SKM-1 (cell line): ENCODE measurements around the gene IL3.

Source experiments
- DNase-seq: peaks from one replicate; lab custom pipeline; 2025; ENCODE audit not compliant: unreplicated experiment; lab: John Stamatoyannopoulos, UW

Gene IL3

GRCh38 chr5:132072070-132072469 is 11.6 kb downstream of the IL3 start:
- DNase-seq, result no peak

DNA sequence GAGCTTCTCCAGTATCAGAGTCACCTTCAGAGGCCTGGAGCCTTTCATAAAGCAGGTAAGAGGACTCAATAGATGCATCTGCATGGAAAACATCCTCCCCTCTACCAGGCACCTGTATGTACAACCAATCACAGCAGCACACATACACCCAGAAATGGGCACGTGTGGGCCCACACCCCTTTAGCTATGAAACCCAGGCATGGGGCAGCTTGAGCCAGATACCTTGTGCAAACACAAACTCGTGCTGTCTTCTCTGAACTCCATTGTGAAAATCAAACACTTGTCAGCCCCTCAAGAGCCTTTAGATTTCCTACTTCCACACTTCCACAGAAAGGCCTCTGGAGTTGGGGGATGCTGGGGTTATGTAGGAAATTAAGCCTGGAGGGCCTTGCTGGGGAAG is 12.1 kb downstream of the IL3 start:
- DNase-seq, result no peak

DNA sequence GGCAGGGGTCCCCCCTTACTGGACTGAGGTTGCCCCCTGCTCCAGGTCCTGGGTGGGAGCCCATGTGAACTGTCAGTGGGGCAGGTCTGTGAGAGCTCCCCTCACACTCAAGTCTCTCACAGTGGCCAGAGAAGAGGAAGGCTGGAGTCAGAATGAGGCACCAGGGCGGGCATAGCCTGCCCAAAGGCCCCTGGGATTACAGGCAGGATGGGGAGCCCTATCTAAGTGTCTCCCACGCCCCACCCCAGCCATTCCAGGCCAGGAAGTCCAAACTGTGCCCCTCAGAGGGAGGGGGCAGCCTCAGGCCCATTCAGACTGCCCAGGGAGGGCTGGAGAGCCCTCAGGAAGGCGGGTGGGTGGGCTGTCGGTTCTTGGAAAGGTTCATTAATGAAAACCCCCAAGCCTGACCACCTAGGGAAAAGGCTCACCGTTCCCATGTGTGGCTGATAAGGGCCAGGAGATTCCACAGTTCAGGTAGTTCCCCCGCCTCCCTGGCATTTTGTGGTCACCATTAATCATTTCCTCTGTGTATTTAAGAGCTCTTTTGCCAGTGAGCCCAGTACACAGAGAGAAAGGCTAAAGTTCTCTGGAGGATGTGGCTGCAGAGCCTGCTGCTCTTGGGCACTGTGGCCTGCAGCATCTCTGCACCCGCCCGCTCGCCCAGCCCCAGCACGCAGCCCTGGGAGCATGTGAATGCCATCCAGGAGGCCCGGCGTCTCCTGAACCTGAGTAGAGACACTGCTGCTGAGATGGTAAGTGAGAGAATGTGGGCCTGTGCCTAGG is 13.0 kb downstream of the IL3 start, which contains the start of gene CSF2:
TSS of gene CSF2 (plus strand) at position 559 of the 783 bp plus-strand sequence. CDS start at position 594, 35 bp downstream.
- no peak for DNase-seq

GRCh38 chr5:132074091-132074771 is 13.8 kb downstream of the IL3 start:
- DNase-seq, result no peak

- DNase-seq, result no peak
Measured at GRCh38 chr5:132074772-132075718, 14.6 kb downstream of the IL3 start.

GRCh38 chr5:132075719-132076077 is 15.2 kb downstream of the IL3 start:
- DNase-seq, result no peak

GRCh38 chr5:132076202-132076830 is 15.9 kb downstream of the IL3 start:
- no peak for DNase-seq

- DNase-seq, result no peak
Measured at GRCh38 chr5:132076983-132077382, 16.5 kb downstream of the IL3 start.

DNA sequence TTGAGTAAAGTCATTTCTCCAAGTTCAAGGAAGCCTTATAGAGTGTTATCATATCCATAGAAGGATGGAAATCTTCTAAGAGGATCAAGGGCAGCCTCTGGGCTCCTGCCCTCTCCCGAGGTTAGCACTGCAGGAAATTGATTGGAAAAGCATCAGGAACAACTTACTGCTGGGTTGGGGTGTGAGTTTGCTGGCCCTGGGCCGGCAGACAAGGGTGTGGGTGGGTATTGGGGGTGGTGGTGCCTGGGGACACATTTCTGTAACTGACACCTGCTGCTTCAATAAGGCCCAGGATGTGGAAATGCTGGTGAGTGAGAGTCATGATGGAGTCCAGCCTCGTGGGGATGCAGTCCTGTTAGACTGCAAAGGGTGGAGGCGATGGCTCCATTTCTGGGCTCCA is 18.6 kb downstream of the IL3 start:
- no peak for DNase-seq

DNA sequence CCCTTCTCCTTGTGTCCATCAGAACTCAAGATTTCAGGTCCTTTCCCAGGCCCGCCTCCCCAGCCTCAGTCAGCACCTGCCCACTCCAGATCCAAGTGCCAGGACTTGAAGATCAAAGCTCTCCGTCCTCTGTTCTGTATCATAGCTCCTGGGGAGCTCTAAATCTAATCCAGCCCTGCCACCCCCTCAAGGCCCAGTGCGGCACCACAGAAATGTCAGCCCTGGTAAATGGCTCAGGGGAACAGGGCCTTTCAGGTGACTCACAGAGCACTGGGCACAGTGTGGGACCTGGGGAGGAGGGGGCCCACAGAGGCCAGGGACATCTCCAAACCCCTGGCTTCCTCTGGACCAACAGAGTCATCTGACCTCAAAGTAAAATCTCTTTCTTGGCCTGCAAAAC is 19.2 kb downstream of the IL3 start:
- DNase-seq, result no peak

GRCh38 chr5:132080595-132080994 is 20.1 kb downstream of the IL3 start:
- DNase-seq, result no peak

GRCh38 chr5:132081458-132081857 is 21.0 kb downstream of the IL3 start:
- DNase-seq, result no peak

- no peak for DNase-seq
Measured at GRCh38 chr5:132082329-132083023, 22.0 kb downstream of the IL3 start.

DNA sequence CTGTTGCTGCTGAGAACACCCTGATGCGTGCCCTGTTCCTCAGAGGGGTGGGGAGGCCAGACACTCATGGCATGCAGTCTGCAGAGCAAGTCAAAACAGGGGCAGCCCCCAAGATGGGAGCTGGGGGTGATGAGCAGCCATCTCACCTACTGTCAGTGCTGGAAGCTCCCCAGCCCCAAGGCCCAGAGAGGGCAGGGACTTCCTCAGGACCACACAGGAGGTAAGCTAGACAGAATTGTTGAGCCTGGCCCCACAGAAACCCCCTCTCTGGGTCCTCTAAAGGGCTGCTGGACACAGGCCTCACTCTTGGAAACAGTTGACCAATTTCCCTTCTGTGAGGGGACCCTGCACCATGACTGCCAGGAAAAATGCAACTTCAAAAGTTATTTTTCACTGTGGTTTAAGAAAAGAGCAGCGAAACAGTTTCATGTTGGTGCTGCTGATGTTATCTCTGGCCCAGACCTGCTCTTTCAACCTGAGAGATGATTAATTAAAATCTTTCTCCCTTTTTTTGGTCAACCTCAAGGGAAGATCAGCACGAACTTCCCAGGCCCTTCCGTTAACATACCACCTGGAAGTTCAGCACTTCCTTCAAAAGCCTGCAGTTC is 22.7 kb downstream of the IL3 start:
- DNase-seq, result no peak

DNA sequence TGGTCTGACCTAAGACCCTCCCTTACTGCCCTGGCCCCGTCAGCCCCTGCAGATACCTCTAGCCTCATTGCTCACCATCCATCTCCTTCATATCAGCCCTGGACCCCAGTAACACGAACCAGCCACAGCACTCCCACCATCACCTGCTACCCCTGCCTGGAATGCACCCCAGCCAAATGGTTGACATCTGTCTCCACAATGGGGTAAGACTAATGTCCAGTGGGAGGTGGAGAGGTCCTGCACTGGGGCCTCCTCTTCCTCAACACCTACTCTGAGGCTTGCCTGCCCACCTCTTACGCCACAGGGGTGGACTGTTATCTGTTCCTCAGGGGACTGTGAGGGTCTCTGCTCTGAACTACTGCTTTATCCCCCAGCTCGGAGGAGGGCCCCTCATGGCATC is 25.2 kb downstream of the IL3 start:
- DNase-seq, result no peak

GRCh38 chr5:132086277-132086794 is 25.9 kb downstream of the IL3 start:
- DNase-seq, result no peak

- no peak for DNase-seq
Measured at GRCh38 chr5:132087176-132087575, 26.7 kb downstream of the IL3 start.

DNA sequence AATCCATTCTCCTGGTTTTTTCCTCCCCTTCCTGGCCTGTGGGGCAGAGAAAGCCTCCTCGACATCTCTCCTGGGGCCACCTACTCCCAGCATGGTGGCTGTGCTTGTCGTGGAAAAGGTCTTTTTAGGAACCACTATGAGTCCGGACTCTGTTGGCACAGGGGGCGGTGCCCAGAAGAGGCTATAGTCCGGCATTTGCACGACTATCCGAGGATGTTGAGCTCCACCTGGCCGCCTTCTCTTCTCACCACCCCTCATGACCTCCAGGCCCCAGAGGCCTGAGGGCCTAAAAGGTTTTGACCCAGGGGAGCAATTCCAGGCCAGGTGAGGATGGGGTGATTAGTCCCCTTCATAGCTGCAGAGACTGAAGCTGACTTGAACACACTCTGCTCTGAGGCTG is 27.2 kb downstream of the IL3 start:
- DNase-seq, result no peak

DNA sequence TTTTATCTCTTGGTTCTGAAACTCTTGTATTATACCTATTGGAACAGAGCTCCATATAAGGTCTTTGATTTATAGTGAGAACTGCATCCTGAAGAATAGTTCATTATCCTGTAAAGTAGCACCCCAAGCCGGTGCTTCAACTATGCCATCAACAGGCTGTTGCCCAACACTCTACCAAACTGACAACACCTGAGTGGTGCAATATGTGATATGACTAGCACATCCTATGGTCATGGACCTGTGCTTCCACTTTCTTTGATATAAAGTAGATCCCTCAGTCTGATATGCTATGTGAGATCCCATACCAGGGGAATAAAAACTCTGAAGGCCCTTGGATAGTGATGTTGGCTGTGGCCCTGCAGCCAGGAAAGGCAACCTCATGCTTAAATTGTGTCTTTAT is 28.9 kb downstream of the IL3 start:
- DNase-seq, result no peak

- DNase-seq, result no peak
Measured at GRCh38 chr5:132090107-132090506, 29.7 kb downstream of the IL3 start.
